ENCODE data around the gene TSR3.

DNA sequence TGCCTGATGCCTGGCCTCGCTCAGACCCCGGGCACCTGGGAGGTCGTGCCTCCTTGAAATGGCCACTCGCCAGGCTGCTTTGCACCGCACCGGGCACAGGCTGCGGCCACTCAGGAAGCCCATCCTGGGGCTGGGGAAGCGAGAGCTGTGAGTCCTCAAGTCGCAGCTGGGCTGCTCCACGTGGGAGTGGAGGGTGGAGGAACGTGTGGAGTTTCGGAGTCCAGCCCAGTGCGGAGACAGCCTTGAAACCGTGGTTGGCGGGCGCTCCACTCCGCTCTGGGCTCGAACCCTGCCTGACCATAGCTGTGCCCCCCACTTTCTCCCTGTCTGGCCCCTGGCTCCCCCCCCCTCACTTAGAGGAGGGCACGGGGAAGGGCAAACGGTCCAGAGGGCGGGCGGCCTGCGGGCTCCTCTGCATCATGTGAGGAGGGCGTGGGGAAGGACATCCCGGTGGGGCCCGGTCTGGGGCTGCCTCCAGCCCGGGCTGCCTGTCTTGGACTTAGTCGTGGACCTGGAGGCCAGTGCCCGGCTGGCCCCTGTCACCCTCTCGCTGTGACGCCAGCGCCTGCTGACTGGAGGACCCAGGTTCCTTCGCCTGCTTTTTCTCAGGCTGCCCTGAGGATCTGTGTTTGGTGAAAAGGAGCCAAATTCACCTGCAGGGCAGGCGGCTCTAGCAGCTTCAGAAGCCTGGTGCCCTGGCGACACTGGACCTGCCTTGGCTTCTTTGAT, 39.8 kb downstream of the TSR3 start:
- TF ChIP-seq BHLHE40 (IDR thresholded peaks at IDR 0.05; ENCODE audit: borderline replicate concordance) (no peak), FOXA1 (IDR thresholded peaks at IDR 0.05) (no peak), CTBP1 (IDR thresholded peaks at IDR 0.05; ENCODE audit: borderline replicate concordance) (no peak)
